ENCODE data around the gene INKA1. TPM values are rescaled to one million over a fixed set of nuclear protein-coding genes. Genes with fewer than 3 reads are reported as not detected.

The INKA1 gene
- total RNA-seq, 1 experiment from 2014 or later = 0.81 TPM

DNA sequence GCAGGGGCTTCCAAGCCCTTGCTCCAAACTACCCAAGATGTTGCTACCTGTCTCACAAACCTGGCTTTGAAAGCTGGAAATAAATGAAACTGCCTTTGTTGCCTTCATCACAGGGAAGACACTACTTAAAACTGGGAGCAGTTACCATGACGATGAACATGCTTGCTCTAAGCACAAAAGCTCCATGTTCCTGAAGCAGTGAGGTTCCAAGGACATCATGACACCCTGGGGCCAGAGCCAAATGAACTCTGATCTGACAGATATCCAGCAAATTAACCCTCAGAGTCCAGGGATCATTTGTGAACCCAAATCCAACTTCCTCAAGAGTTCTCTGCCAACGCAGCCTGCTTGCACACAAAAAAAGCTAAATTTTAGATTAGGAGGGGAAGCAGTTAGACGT, 42.6 kb downstream of the INKA1 start:
- in situ Hi-C loops (cut with HindIII; ENCODE audit: low pct_unique_long_range_greater_than_20kb, low sequenced_read_pairs) = no loop called here
- DNase-seq (ENCODE audit: low read depth) = no peak

Other genes with a start within 250 kb of the INKA1 start
- 0.03 TPM in 1 of 2 replicates, not detected in the other for gene BSN, start 248.8 kb upstream of the INKA1 start, total RNA-seq (2014; rRNA removed; shearing (Covaris generic); ENCODE audit: low replicate concordance)
- 122 and 164 TPM in 2 replicates for gene APEH, start 128.9 kb upstream of the INKA1 start, total RNA-seq (2014; rRNA removed; shearing (Covaris generic); ENCODE audit: low replicate concordance)
- 1.7 TPM in 2 replicates for gene MST1, start 113.8 kb upstream of the INKA1 start, total RNA-seq (2014; rRNA removed; shearing (Covaris generic); ENCODE audit: low replicate concordance)
- 14.3 and 14.6 TPM in 2 replicates for gene RNF123, start 113.7 kb upstream of the INKA1 start, total RNA-seq (2014; rRNA removed; shearing (Covaris generic); ENCODE audit: low replicate concordance)
- not detected in 2 replicates for gene AMIGO3, start 83.6 kb upstream of the INKA1 start, total RNA-seq (2014; rRNA removed; shearing (Covaris generic); ENCODE audit: low replicate concordance)
- 32.1 and 35.9 TPM in 2 replicates for gene GMPPB, start 79.3 kb upstream of the INKA1 start, total RNA-seq (2014; rRNA removed; shearing (Covaris generic); ENCODE audit: low replicate concordance)
- 20.3 and 23.7 TPM in 2 replicates for gene IP6K1, start 16.7 kb upstream of the INKA1 start, total RNA-seq (2014; rRNA removed; shearing (Covaris generic); ENCODE audit: low replicate concordance)
- not detected in 2 replicates for gene CDHR4, start 3.4 kb upstream of the INKA1 start, total RNA-seq (2014; rRNA removed; shearing (Covaris generic); ENCODE audit: low replicate concordance)
- gene UBA7, start 10.7 kb downstream of the INKA1 start, total RNA-seq (2014; rRNA removed; shearing (Covaris generic); ENCODE audit: low replicate concordance) = 5.3 and 19.6 TPM in 2 replicates
- gene TRAIP, start 53.3 kb downstream of the INKA1 start, total RNA-seq (2014; rRNA removed; shearing (Covaris generic); ENCODE audit: low replicate concordance) = 7.0 and 16.5 TPM in 2 replicates
- not detected in 2 replicates for gene CAMKV, start 66.6 kb downstream of the INKA1 start, total RNA-seq (2014; rRNA removed; shearing (Covaris generic); ENCODE audit: low replicate concordance)
- not detected in 2 replicates for gene MST1R, start 100.6 kb downstream of the INKA1 start, total RNA-seq (2014; rRNA removed; shearing (Covaris generic); ENCODE audit: low replicate concordance)
- 5.6 and 20.9 TPM in 2 replicates for gene MON1A, start 126.5 kb downstream of the INKA1 start, total RNA-seq (2014; rRNA removed; shearing (Covaris generic); ENCODE audit: low replicate concordance)
- 7.1 and 9.6 TPM in 2 replicates for gene RBM6, start 136.9 kb downstream of the INKA1 start, total RNA-seq (2014; rRNA removed; shearing (Covaris generic); ENCODE audit: low replicate concordance)

All from Caki2 (cell line).